Stimulated activated effector memory CD8-positive, alpha-beta T cell treated with anti-CD3 and anti-CD28 coated beads, Interleukin-12 subunit alpha, Interleukin-12 subunit beta, amount 100 ng/mL, for 72 hours (primary cell): ENCODE data around the gene HMGN1.

Experiments used
- ATAC-seq: fragments of 150-1000 bp; cut with Tn5 transposase; 2 replicates; pipeline ENCODE4 v1.10.0; 2021
- DNase-seq, 2 donors: peaks; one replicate each; pipeline ENCODE4 v3.0.0; 2021 to 2022; ENCODE audit warnings: low spot score in 2 of 2
- H3K27ac Mint-ChIP-seq: one replicate; pipeline ENCODE4 v1.8.0; 2022; ENCODE audit warnings: mild to moderate bottlenecking, mixed read lengths
- H3K36me3 Mint-ChIP-seq: one replicate; pipeline ENCODE4 v1.8.0; 2022; ENCODE audit warnings: mild to moderate bottlenecking, mixed read lengths
- H3K4me1 Mint-ChIP-seq: one replicate; pipeline ENCODE4 v1.8.0; 2022; ENCODE audit warnings: mixed read lengths
- H3K4me3 Mint-ChIP-seq: one replicate; pipeline ENCODE4 v1.8.0; 2022; ENCODE audit warnings: mild to moderate bottlenecking, mixed read lengths
- H3K9me3 Mint-ChIP-seq: one replicate; pipeline ENCODE4 v1.8.0; 2022; ENCODE audit warnings: mixed read lengths

HMGN1 gene

GRCh38 chr21:39349211-39350093 lies 564 bp upstream of the HMGN1 start:
- peak overlapping the region; percentile 92 for H3K4me3 Mint-ChIP-seq
- peaks cover 49% of the 10 kb centered on the region for H3K36me3 Mint-ChIP-seq
- no peaks in the 10 kb centered on the region for H3K9me3 Mint-ChIP-seq
- H3K4me1 Mint-ChIP-seq, result peaks cover 36% of the 10 kb centered on the region
- ATAC-seq, result peak; percentile 91
- DNase-seq, result peak; percentile 93 to 99
- H3K27ac Mint-ChIP-seq, result peak overlapping the region; percentile 96

- Mint-ChIP-seq H3K9me3 (no peaks in the 10 kb centered on the region), H3K27ac (peak overlapping the region; percentile 88), H3K4me1 (peaks cover 36% of the 10 kb centered on the region), H3K36me3 (peaks cover 64% of the 10 kb centered on the region), H3K4me3 (peak overlapping the region; percentile 92)
- DNase-seq, result no peak
- ATAC-seq, result no peak
Measured at GRCh38 chr21:39348040-39348354, 891 bp downstream of the HMGN1 start.

GRCh38 chr21:39347537-39347936 lies 1.4 kb downstream of the HMGN1 start:
- Mint-ChIP-seq H3K36me3 (peaks cover 68% of the 10 kb centered on the region), H3K4me1 (peaks cover 36% of the 10 kb centered on the region), H3K9me3 (no peaks in the 10 kb centered on the region), H3K4me3 (peak overlapping the region; percentile 92), H3K27ac (peak overlapping the region; percentile 88)
- DNase-seq (no peak), ATAC-seq (no peak)

GRCh38 chr21:39346671-39347331 lies 2.1 kb downstream of the HMGN1 start:
- ATAC-seq (no peak), DNase-seq (no peak)
- Mint-ChIP-seq H3K27ac (peak overlapping the region; percentile 88), H3K4me1 (peaks cover 36% of the 10 kb centered on the region), H3K4me3 (peak overlapping the region; percentile 92), H3K36me3 (peaks cover 76% of the 10 kb centered on the region), H3K9me3 (no peaks in the 10 kb centered on the region)

- Mint-ChIP-seq H3K36me3 (peaks cover 82% of the 10 kb centered on the region), H3K27ac (peak overlapping the region; percentile 88), H3K4me1 (peaks cover 36% of the 10 kb centered on the region), H3K4me3 (peak overlapping the region; percentile 92), H3K9me3 (no peaks in the 10 kb centered on the region)
- DNase-seq (no peak), ATAC-seq (no peak)
Measured at GRCh38 chr21:39346206-39346605, 2.7 kb downstream of the HMGN1 start.

- H3K36me3 Mint-ChIP-seq, result peaks cover 85% of the 10 kb centered on the region
- H3K9me3 Mint-ChIP-seq, result no peaks in the 10 kb centered on the region
- peaks cover 34% of the 10 kb centered on the region for H3K4me1 Mint-ChIP-seq
- H3K27ac Mint-ChIP-seq, result peak overlapping the region; percentile 48
- DNase-seq (no peak), ATAC-seq (no peak)
- peak overlapping the region; percentile 92 for H3K4me3 Mint-ChIP-seq
Measured at GRCh38 chr21:39345440-39345839, 3.4 kb downstream of the HMGN1 start.

GRCh38 chr21:39344848-39345247 lies 4.0 kb downstream of the HMGN1 start:
- H3K27ac Mint-ChIP-seq, result peak overlapping the region; percentile 48
- no peak for ATAC-seq
- H3K9me3 Mint-ChIP-seq, result no peaks in the 10 kb centered on the region
- H3K4me3 Mint-ChIP-seq, result no peak overlapping the region
- H3K4me1 Mint-ChIP-seq, result peaks cover 29% of the 10 kb centered on the region
- no peak for DNase-seq
- H3K36me3 Mint-ChIP-seq, result peaks cover 84% of the 10 kb centered on the region

- H3K36me3 Mint-ChIP-seq, result peaks cover 55% of the 10 kb centered on the region
- no peak overlapping the region for H3K27ac Mint-ChIP-seq
- H3K4me1 Mint-ChIP-seq, result peaks cover 17% of the 10 kb centered on the region
- no peaks in the 10 kb centered on the region for H3K9me3 Mint-ChIP-seq
- ATAC-seq (no peak), DNase-seq (no peak)
- no peak overlapping the region for H3K4me3 Mint-ChIP-seq
Measured at GRCh38 chr21:39341249-39341923, 7.5 kb downstream of the HMGN1 start.

GRCh38 chr21:39340687-39341086 lies 8.2 kb downstream of the HMGN1 start:
- no peak overlapping the region for H3K4me3 Mint-ChIP-seq
- H3K9me3 Mint-ChIP-seq, result no peaks in the 10 kb centered on the region
- no peak overlapping the region for H3K27ac Mint-ChIP-seq
- peaks cover 48% of the 10 kb centered on the region for H3K36me3 Mint-ChIP-seq
- ATAC-seq (no peak), DNase-seq (no peak)
- H3K4me1 Mint-ChIP-seq, result peaks cover 10% of the 10 kb centered on the region

GRCh38 chr21:39339231-39339630 lies 9.7 kb downstream of the HMGN1 start:
- Mint-ChIP-seq H3K9me3 (no peaks in the 10 kb centered on the region), H3K4me3 (no peak overlapping the region)
- no peak for ATAC-seq

GRCh38 chr21:39336457-39337008 lies 12.4 kb downstream of the HMGN1 start:
- Mint-ChIP-seq H3K36me3 (peaks cover 6% of the 10 kb centered on the region), H3K4me1 (no peaks in the 10 kb centered on the region), H3K4me3 (no peak overlapping the region), H3K27ac (no peak overlapping the region), H3K9me3 (no peaks in the 10 kb centered on the region)
- no peak for ATAC-seq
- DNase-seq, result no peak

More at GRCh38 chr21:39339231-39339630, 9.7 kb downstream of the HMGN1 start:
- no peak overlapping the region for H3K27ac Mint-ChIP-seq
- H3K36me3 Mint-ChIP-seq, result peaks cover 33% of the 10 kb centered on the region
- H3K4me1 Mint-ChIP-seq, result no peaks in the 10 kb centered on the region
- DNase-seq, result no peak

- H3K36me3 Mint-ChIP-seq, result no peaks in the 10 kb centered on the region
- H3K4me1 Mint-ChIP-seq, result no peaks in the 10 kb centered on the region
- H3K4me3 Mint-ChIP-seq, result no peak overlapping the region
- no peak for ATAC-seq
- no peak for DNase-seq
- H3K9me3 Mint-ChIP-seq, result no peaks in the 10 kb centered on the region
- H3K27ac Mint-ChIP-seq, result no peak overlapping the region
Measured at GRCh38 chr21:39334611-39335010, 14.3 kb downstream of the HMGN1 start.

- Mint-ChIP-seq H3K36me3 (no peaks in the 10 kb centered on the region), H3K27ac (no peak overlapping the region)
- ATAC-seq, result no peak
Measured at GRCh38 chr21:39332175-39332574, 16.7 kb downstream of the HMGN1 start.

GRCh38 chr21:39330001-39330400 lies 18.9 kb downstream of the HMGN1 start:
- Mint-ChIP-seq H3K36me3 (no peaks in the 10 kb centered on the region), H3K4me1 (no peaks in the 10 kb centered on the region), H3K27ac (no peak overlapping the region), H3K9me3 (no peaks in the 10 kb centered on the region), H3K4me3 (no peak overlapping the region)
- ATAC-seq, result no peak
- no peak for DNase-seq

More at GRCh38 chr21:39332175-39332574, 16.7 kb downstream of the HMGN1 start:
- no peak for DNase-seq
- Mint-ChIP-seq H3K4me1 (no peaks in the 10 kb centered on the region), H3K4me3 (no peak overlapping the region), H3K9me3 (no peaks in the 10 kb centered on the region)

GRCh38 chr21:39327727-39328126 lies 21.2 kb downstream of the HMGN1 start:
- Mint-ChIP-seq H3K4me3 (no peak overlapping the region), H3K4me1 (no peaks in the 10 kb centered on the region), H3K9me3 (no peaks in the 10 kb centered on the region), H3K27ac (no peak overlapping the region), H3K36me3 (no peaks in the 10 kb centered on the region)
- DNase-seq (no peak), ATAC-seq (no peak)
